NCI-H146 (cell line): ENCODE measurements around the gene FRG2.
"Not testable (repeated sequence)": the region's sequence is repeated elsewhere in the genome, so short reads cannot be mapped to it uniquely, and the experiment has no call there.

Experiments
- DNase-seq: peaks from one replicate; lab custom pipeline; 2025; lab: John Stamatoyannopoulos, UW

Gene FRG2

GRCh38 chr4:190016369-190017289 is 10.4 kb downstream of the FRG2 start:
- DNase-seq: no peak

DNA sequence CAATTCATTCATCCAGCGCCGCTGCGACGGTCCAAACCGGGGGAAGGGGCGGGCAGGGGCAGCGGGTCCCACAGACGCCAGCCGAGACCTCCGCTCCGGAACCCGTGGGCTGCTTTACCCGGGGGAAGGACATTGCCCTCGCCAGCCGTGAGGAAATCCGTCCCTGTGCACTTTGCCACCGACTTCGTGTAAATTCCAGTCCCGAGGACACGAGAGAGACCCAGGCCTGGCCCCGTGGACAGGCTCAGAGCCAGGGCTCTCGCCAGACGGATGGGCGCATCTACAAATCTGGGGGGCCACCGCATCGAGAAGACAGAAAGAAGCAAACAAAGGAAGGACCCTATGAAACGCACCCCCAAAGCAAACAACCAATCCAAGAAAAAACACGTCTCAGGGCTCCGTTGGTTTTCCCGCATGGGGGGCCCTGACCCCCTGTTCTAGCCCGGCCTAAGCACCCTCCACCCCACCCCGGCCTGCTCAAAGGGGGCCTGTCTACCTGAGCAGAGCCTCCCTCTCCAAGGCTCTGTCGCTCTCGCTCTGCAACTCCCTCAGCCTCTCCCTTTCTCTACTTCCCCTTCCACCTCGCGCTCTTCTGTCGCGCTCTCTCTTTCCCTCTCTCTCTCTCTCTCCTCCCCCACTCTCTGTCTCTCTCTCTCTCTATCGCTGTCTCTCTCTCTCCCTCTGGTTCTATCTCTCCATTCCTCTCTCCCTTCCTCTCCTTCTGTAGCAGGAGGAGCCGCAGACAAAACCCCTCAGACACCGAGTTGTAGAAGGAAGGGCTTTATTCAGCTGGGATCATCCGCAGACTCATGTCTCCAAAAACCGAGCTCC is 11.3 kb downstream of the FRG2 start:
- DNase-seq: no peak

GRCh38 chr4:190014771-190015537 is 12.1 kb downstream of the FRG2 start:
- DNase-seq: no peak

GRCh38 chr4:189989941-189990340 is 37.1 kb downstream of the FRG2 start:
- DNase-seq: not testable (repeated sequence)

DNA sequence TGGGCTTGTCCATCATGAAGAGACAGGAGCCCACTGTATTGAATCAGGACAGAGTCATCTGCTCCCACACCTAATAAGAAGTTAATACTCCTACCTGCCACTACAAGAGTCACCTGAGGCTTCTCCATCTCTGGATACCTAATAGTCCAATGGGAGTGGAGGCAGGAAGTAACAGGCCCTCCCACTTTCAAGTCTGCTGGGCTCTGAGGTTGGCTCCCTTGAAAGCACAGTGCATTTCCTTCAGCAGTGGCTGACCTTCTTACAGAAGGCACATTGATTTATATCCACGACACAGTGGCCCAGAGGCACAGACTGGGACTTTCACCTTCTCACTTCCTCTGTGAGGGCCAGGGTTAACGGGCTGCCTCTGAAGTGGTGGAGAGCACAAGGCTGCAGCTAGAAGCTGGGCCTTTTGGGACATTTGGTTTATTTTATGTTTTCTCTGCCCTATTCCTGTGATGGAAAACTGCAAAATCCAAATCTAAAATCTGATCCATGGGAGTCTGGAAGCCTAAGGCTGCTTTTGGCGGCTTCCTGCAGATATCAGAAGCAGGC is 38.1 kb downstream of the FRG2 start:
- DNase-seq: no peak

GRCh38 chr4:189985651-189986243 is 41.3 kb downstream of the FRG2 start:
- DNase-seq: not testable (repeated sequence)

DNA sequence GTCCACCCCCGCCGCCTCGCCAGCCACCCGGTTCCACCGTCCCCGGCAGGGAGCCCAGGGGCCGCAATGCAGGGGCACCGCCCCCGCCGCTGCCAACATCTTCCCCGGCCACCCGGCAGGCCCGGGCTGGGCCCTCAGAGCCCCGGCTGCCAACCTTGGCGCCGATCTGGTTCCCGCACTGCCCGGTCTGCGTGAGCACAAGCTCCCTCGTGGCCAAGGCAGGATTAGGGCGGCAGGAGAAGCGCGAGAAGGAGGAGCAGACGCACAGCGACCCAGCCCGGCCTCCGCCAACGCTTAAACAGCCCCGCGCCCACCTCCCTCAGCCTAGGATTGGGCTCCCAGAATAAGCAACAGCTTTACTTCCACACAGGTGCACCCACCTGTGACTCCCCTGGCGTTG is 42.4 kb downstream of the FRG2 start:
- DNase-seq: not testable (repeated sequence)

DNA sequence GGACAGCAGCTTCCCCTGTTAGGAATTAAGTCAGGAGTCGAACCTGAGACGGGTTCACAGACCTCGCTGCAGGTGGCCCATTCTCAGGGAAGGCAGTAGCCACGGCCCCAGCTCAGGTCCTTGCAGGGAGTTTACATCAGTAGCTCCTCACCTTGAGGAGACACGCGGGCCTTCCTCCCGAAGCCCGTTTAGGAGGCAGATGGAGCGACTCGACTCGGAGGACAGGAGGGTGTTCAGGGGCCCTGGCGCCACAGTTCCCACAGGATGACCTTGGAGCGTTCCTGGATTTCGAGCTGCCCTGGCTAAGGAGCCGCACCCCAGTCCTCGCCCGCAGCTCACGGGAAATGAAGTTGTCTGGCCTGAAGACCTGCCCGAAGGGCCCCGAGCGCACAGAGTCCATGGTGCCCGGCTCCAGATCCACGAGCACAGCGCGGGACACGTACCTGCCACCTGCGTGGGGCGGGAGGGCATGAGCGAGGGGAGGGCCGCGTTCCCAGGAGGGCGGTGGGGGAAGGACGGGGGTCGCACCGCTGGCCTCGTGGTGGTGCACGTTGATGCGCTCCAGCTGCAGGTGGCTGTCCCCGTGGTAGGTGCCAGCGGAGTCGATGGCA is 43.0 kb downstream of the FRG2 start:
- not testable (repeated sequence) for DNase-seq

- no peak for DNase-seq
Observed at GRCh38 chr4:189981970-189982369, 45.1 kb downstream of the FRG2 start.

DNA sequence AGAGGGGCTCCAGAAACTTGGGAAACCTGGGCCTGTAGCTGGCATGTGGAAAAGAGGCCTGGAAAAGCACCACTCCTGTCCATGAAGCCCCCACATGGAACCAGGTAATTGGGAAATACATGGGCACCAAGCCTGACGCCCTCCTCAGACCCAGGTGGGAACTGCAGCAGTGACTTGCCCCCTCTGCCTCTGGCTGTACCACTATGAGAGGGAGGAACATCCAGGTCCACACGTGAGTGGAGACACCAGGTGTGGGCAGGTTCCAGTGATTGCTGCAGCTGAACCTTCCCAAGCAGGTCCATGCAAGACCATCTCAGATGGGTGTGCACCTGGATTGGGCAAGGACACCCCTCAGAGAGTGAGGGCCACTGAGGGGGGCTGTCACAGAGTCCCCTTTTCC is 46.8 kb downstream of the FRG2 start:
- DNase-seq: not testable (repeated sequence)

DNA sequence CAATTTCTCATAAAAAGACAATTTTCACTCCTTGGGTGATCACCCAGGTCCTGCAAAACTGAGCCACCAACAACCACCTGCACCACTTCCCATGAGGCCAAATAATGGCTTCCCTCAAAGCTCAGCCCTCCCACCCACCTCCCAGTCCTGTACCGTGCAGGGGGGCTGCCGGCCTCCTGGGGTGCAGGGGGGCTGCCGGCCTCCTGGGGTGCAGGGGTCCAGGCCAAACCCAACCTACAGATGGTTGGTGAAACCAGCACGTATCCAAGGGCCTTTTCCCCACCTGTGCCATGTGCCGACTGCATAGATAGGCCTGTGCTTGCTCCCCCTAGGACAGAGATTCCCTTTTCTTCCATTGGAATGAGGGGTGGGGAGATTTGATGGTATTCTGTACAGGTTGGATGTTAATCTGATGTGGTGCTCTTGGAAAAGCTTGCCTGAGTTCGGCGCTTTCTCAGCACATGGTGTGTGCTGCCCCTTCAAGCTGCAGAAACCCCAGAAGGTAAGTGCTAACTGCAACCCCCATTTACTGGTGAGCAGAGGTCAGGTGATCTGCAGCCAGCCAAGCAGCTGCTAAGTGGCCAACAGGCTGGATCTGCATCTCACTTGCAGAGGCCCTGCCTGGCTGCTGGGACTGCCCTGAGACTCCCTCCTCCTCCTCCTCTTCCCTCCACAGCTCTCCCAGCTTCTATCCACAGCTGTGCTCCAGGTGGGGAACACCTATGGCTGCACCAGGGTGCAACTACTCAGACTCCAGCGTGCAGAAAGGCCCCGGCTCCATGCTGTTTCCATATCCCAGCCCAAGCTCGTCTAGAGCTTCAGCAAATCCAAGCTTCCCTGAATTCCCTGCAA is 47.6 kb downstream of the FRG2 start:
- DNase-seq: no peak
